HG02943 (cell line): Measurements from ENCODE around the gene LZTS2.
"Not testable (repeated sequence)": the region's sequence is repeated elsewhere in the genome, so short reads cannot be mapped to it uniquely, and the experiment has no call there.

Experiments used
- ATAC-seq: cut with Tn5 transposase; IDR thresholded peaks from one replicate; pipeline ENCODE4 v1.9.1; 2021; ENCODE audit warnings: mild to moderate bottlenecking, low read depth, moderate library complexity; ENCODE audit not compliant: unreplicated experiment

Gene LZTS2

DNA sequence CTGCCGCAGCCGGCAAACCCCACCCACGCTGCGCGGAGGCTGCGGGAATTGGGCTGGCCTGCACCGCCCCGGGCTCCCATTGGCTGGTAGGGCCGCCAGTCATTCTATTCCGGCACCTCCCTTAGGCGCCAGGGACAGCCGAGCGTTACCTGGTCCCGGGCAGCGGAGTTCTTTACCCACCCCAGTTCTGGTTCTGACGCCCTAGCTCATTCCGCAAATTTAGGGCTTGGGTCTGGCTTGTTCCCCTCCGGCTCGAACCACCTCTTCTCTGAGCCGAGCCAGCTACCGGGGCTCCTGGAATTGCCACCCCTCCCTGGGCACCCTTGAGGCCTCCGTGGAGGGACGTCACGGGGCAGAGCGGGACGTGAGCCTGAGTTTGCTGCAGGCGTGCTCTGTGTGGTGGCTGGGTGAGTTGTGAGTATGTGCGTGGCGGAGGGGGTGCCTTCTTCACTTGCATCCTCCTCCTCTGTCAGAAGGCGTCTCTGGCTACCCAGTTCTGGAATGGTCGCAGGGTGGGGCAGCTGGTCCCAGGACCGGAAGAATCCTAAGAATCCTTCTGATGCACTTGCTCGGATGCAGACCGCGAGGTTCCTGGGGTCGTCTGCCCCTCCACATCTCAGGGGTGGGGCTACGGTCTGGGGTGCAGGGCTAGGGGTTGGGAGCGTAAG is 31.7 kb downstream of the LZTS2 start, which contains the start of the genes PDZD7 and SFXN3:
PDZD7 (minus strand) TSS at position 2 of the 668 bp plus-strand sequence. CDS start 910 bp downstream, outside the sequence.
SFXN3 (plus strand) TSS at position 107 of the 668 bp plus-strand sequence. CDS start 3,461 bp downstream, outside the sequence.
- ATAC-seq, result peak; percentile 91

DNA sequence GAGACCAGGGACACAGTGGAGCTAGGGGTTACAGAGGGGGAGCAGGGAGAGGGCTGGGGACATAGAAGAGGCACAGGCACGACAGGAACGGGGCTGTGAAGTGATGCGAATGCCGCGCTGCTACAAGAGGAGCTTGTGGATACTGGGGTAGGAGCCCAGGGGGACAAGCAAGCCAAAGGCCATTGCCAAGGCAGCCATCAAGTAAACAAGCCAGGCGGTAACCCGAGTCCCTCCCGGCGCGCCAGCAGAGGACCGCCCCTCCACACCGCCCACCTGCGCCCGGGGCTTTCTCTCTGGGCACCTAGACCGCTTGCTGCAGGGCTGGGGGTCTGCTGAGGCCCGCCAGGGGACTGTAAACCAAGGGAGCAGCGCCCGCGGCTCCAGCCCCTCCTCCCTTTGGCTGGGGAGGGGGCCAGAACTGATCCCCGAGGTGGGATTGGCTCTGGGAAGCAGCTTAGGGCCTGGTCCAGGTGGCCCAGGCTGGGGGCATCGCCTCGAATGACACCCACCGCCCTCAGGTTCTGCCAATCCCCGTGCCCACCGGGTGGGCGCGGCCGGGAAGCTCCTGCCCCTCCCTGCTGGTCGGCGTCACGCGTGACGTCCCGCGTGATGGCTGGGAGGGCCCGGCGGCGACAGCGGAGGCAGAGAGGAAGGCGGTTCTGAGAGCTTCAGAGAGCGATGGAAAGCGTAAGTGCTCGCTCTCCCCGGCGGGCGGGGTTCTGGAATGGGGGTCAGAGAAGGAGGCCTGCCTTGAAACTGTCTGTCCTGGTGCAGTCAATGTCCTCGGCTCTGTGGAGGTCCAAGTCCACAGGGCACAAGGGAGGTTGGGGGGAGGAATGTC is 32.4 kb downstream of the LZTS2 start:
- ATAC-seq, result no peak

DNA sequence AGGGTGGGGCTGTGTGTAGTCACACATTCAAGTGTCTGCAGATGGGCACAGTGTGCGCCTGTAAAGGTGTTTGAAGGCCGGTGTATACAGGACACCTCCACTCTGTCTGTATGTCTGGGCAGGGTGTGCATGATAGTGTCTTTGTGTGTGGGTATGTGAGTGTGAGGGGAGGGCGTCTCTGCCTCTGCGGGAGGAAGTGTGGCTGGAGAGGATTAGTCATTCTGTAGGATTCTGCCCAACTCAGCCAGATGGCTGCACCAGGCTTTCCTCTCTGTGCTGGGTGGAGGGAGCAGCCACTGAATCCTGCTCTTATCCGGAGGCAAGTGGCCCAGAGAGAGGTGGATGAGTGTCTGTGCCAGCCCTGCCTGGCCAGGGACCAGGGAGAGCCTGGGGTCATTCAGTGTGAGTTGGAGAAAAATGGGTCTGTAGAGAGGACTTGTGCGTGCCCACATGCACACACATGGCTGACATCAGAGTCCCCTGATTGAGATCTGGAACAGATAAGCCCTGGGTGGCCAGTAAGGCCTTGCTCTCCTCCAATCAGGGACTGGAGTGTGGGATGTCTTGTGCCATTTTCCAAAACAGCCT is 33.1 kb downstream of the LZTS2 start:
- no peak for ATAC-seq

DNA sequence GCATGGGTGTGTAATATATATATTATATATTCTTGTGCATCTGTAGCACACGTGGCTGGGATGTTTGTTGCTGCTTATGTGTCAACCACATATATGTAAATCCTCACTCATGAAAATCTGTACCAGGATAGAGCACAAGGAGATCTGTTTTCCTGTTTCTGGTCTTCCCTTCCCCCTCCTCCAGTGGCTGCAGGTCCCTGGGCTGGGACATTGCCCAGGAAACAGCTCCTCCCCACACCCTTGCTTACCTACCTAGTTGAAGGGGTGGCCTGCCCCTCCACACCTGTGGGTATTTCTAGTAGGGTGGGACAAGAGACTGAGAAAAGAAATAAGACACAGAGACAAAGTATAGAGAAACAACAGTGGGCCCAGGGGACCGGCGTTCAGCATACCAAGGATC is 33.7 kb downstream of the LZTS2 start:
- no peak for ATAC-seq

DNA sequence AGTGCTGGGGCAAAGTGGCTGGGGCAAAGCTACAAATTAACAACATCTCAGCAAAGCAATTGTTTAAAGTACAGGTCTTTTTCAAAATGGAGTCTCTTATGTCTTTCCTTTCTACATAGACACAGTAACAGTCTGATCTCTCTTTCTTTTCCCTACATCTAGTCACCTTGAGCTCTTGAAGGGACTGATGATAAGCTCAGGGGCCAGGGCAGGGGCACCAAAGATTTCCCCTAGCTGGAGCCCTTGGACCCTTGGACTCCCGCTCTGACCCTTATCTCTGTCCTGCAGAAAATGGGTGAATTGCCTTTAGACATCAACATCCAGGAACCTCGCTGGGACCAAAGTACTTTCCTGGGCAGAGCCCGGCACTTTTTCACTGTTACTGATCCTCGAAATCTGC is 34.8 kb downstream of the LZTS2 start:
- not testable (repeated sequence) for ATAC-seq

DNA sequence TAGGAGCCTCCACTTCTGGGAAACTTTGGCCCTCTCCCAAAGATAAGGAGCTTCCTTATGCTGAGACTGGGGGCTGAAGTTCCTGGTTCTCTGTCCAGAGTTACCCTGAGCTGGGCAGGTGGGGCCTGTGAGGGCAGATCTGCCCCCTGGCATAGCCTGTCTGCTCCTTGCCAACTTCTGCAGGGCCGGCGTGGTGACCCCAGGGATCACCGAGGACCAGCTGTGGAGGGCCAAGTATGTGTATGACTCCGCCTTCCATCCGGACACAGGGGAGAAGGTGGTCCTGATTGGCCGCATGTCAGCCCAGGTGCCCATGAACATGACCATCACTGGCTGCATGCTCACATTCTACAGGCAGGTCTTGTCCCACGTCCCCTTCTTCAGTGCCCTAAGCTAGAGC is 35.7 kb downstream of the LZTS2 start:
- ATAC-seq, result no peak

DNA sequence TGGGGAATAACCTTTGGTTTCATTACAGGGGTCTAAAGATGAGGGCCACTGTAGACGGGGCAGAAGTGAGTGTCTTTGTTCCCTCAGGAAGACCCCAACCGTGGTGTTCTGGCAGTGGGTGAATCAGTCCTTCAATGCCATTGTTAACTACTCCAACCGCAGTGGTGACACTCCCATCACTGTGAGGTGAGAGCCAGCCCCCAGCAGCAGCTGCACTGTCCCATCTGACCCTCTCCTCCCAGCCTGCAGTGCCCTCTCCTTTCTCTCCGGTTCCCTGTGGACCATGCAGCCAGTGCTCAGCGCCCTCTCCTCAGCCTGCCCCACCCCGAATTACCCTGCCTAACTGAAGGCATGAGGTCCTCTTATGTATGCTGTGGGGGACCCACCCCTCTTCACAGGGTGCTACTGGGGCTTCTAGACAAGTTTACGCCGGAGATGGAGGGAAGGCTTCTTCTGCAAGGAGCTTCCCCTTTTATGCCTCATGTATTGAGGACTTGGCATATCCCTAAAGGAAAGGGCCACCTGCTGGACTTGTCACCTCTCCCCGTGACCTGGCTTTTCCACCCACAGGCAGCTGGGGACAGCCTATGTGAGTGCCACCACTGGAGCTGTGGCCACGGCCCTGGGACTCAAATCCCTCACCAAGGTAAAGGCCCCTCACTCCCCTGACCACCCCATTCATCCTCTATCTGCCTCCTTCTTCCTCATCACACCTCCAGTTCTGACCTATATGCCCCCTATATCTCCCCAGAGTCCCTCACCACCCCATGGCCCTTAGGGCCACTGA is 36.5 kb downstream of the LZTS2 start:
- no peak for ATAC-seq

DNA sequence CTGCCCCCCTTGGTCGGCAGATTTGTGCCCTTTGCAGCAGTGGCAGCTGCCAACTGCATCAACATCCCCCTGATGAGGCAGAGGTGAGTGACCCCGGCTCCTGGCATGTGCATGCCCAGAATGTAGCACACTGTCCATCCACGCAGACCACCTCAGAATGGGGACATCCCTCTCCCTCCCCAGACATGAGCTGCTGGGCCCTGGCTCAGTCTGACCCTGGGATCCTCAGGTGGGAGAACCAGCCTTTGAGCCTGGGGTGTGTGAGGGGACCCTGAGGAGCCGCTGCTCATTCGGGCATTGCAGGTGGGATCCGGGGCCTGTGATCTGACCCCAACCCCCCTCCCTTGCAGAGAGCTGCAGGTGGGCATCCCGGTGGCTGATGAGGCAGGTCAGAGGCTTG is 37.1 kb downstream of the LZTS2 start:
- ATAC-seq, result no peak

DNA sequence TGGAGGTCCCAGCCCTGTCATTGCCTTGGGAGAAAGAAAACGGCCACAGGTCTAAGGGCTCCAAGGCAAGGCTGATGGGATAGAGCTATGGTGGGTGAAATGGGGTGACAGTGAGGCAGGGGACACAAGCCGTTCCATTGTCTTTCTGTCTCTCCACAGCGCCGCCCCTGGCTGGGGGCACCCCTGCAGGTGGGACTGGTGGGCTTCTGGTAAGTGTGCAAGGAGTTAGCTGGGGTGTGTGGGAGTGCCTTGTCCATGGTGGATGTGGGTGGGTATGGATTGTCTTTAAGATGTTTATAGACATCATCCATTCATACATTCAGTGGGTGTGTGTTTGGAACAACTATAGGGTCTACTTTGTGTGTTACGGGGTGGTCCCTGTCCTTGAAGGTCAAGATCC is 38.9 kb downstream of the LZTS2 start:
- no peak for ATAC-seq

DNA sequence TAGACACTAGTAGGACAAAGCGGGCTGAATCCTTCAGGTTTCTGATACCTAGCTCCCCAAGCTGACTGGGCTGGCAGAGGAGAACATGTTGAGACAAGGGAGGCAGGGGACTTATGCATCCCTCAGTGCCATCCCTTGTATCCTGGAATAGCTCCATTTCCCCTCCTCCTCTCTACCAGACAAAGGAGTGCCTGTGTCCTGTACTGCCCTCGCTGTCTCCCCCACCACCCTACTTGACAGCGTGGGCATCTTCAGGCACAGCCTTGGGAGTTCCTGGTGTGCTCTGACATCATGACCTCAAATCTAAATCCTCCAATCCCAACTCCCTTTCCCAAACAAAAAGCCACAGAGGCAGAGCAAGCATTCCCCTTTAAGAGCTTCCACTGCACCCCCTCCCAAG is 40.5 kb downstream of the LZTS2 start:
- no peak for ATAC-seq

DNA sequence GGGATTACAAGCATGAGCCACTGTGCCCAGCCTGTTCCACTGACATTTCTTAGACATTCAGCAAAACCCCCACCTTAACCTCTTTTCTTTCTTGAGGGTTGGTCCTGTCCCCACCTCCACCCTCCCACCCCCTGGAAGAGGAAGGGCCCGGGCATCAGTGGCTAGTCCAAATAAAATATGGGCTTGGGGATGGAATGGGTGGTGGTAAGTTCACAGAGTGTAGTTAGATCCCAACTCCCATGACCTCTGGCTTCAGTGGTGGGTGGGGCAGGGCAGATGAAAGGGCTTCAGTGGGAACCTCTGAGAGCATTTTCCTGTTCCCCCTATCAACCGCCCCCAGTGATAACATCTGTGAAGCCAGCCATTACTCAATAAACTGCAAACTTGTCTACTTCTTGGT is 41.2 kb downstream of the LZTS2 start:
- no peak for ATAC-seq

DNA sequence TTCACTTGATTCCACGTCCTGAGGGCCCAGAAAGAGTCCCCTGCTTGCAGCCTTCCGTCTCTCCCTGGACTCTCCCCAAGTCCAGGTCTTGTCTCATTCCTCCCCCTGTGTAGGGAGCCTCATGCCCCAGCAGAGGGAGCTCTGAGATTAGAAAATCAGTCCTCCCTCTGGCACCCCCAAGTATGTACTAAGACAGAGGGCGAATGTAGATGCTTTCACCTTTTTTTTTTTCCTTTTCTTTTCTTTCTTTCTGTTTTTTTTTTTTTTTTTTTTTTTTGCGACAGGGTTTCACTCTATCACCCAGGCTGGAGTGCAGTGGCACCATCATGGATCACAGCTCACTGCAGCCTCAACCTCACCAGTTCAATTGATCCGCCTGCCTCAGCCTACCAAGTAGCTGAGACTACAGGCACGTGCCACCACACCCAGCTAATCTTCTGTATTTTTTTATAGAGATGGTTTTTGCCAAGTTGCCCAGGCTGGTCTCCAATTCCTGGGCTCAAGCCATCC is 41.7 kb downstream of the LZTS2 start:
- peak; percentile 60 for ATAC-seq

DNA sequence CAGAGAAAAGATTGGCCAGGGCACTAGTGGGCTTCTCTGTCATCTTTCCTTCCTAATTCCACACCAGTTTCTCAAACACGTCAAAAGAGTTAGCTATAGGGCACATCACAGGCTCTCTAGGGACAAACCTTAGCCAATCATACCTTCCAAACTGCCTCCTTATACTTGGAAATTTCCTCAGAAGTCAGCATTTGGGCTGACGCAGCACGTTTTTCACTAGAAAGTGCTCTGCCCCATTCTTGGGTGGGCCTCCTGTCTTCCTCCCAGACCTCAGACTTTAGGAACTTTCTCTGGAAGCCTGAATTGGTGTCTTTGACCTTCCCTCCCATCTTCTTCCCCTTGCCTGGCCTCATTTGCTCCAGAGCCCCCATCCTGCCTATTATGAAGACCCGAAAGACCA is 42.5 kb downstream of the LZTS2 start:
- no peak for ATAC-seq

DNA sequence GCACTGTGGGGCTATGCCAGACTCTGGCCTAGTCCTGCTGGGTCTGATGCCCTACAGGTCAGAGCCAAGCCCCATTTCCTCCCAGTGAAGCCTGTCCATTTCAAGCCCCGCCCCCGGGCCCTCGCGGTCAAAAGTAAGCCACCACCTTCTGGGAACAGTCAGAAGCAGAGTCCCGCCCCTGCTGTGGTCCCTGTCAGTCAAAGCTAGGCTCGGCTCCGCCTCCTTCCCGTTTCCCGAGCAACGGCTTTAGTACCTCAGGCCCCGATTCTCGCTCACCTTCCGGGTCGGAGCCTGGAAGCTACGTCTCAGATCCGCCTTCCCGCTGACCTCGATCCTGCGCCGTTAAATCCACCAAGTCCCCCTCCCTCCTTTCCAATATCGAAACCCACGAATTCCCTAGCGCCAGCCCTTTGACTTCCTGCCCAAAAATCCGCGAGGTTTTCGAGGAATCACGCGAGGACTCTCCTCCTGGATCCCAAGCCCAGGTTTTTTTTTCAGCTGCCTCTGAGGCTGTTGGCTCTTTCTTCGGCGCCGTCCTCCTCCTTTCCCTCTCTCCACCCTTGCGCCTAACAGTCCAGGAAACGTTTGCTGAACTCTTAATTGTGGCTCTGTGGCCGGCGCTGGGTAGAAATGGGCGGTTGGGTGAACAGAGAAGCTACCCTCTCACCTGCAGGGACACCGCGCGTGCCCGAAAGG is 43.2 kb downstream of the LZTS2 start:
- peak; percentile 84 for ATAC-seq

DNA sequence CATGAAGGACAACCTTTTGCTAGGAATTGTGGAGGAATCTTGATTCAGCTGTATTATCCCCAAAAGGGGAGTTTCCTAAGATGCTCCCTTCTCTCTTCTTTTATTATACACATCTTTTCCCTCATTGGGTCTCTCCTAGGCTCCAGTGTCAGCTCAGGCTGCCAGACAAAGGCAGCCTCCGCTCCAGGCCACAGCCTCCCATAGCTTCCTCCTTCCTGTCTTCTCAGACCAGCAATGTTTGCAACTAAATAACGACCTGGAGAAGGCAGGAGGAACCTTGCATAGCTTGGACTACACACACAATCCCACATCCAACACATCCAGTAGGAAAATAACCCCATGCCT is 43.7 kb downstream of the LZTS2 start:
- ATAC-seq, result no peak

DNA sequence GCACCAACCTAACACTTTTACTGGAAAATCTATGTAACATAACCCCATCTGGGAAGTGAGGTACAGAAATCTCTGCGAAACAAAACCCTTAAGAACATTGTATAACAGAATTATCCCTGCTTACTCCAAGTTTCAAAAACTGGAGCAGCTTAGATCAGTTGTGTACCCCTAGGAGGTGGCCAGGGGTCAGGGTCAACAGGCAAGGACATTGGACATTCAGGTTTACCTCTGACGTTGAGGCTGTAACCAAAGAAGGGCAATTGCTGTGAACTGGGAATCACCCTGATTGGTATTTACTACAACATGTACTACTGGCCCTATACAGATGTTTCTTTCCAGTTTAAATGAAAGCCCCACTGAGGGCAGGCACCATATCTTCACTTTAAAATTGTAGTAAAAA is 44.5 kb downstream of the LZTS2 start:
- ATAC-seq, result no peak

DNA sequence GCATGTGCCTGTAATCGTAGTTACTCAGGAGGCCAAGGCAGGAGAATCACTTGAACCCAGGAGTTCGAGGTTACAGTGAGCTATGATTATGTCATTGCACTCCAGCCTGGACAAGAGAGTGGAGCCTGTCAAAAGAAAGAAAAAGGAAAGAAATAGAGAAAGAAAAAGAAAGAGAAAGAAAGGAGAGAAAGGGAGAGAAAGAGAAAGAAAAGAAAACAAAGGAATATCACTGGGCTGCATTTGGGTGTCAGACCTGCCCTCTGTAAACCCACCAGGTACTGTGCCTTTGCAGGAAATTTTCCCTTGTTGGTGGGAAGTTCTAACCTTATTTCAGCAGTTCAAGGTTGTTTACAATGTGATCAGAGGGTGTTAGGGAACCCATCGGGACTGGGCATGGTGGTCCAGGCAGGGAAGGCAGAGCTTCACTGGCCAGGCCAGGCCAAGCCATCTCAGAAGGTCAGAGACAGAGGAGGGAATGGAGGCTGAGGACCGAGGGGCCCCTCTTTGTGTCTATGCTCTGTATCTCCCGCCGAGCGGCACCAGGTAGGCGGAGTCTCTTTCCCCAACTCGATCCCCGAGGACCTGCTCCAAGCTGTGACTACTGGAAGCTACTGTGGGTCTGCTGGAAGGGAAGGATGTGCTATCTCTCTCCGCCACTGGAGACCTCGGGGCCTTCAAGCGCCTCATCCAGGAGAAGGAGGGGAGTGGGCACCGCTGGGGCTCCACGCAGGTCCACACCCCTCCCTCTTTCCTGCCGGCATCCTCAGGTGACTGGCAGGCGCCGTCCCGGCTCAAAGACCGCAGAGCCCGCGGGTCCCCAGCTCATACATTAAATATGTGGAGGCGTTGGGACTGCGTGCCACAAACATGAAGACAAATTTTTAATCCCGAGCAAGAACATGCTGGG is 47.0 kb downstream of the LZTS2 start:
- no peak for ATAC-seq

DNA sequence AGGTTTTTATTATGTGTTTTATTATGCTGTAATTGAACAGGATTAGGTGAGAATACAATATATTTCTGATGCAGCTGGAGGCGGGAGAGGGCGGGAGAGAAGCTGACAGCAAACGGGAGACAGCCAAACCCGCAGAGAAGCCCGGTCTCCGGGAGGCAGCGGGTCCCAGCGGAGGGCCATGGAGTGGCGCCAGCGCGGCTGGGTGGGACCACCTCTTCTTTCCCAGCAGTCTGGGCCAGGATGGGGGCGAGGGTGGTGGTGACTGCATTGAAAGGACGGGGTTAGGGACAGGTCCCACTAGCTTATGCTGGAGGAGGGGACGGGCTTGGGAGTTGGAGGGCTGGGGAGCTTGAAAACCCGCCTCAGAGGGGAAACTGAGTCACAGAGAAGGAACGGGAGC is 47.7 kb downstream of the LZTS2 start:
- no peak for ATAC-seq
